Activated CD4-positive, alpha-beta T cell treated with anti-CD3 and anti-CD28 coated beads, Interleukin-2, amount 50 U/mL, for 1 hour (primary cell): ENCODE measurements around the gene ANGPTL7.
"Not testable (repeated sequence)": the region's sequence is repeated elsewhere in the genome, so short reads cannot be mapped to it uniquely, and the experiment has no call there.

Experiments used
- DNase-seq: peaks from one replicate; pipeline ENCODE4 v3.0.0-alpha.2; 2020

ANGPTL7 gene, protein sequence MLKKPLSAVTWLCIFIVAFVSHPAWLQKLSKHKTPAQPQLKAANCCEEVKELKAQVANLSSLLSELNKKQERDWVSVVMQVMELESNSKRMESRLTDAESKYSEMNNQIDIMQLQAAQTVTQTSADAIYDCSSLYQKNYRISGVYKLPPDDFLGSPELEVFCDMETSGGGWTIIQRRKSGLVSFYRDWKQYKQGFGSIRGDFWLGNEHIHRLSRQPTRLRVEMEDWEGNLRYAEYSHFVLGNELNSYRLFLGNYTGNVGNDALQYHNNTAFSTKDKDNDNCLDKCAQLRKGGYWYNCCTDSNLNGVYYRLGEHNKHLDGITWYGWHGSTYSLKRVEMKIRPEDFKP

DNA sequence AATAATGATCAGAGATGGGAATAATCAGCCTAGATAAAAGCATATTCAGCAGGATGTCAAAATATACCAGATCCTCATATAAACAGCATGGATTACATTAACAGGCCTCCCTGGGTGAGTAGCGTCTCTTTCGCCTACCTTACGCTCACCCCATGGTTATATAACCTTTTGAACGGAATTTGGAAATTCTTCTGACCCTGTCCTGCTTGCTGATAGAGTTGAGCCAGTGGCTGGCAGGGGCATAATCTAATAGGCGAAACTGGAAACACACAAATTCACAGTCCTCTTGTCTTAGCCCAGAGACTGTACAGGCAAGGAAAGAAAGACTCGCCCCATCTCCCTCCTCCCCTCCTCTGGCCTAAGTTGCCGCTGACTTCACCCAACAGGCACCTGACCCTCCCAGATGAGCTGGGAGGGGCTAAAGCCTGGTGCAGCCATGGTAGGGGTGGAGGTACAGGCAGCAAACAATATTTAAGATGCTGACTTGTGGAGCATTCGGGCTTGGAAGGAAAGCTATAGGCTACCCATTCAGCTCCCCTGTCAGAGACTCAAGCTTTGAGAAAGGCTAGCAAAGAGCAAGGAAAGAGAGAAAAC lies at the start of gene ANGPTL7:
Gene ANGPTL7 (plus strand): TSS at position 498 of the 594 bp plus-strand sequence. CDS start 225 bp downstream, outside the sequence.
- DNase-seq, result no peak

GRCh38 chr1:11142618-11143391 lies 46.4 kb upstream of the ANGPTL7 start:
- DNase-seq, result no peak

GRCh38 chr1:11143401-11143800 lies 45.8 kb upstream of the ANGPTL7 start:
- no peak for DNase-seq

DNA sequence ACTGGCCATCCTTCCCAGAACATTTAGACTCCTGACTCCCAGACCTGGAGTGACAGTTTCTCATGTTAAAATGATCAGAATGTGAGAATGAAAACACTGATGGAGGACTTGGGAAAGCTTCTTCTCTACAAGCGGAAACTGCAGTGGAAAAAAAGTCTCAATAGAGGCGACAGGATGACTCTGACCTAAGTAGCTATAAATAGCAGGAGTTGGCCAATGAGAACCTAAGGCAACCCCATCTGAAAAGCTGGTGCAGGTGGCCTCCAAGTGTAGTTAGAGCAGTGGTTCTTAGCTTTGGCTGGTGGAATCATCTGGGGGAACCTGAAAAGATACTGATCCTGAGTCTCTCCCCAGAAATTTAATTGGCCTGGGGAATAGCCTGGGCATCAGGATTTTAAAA lies 45.2 kb upstream of the ANGPTL7 start:
- DNase-seq, result no peak

DNA sequence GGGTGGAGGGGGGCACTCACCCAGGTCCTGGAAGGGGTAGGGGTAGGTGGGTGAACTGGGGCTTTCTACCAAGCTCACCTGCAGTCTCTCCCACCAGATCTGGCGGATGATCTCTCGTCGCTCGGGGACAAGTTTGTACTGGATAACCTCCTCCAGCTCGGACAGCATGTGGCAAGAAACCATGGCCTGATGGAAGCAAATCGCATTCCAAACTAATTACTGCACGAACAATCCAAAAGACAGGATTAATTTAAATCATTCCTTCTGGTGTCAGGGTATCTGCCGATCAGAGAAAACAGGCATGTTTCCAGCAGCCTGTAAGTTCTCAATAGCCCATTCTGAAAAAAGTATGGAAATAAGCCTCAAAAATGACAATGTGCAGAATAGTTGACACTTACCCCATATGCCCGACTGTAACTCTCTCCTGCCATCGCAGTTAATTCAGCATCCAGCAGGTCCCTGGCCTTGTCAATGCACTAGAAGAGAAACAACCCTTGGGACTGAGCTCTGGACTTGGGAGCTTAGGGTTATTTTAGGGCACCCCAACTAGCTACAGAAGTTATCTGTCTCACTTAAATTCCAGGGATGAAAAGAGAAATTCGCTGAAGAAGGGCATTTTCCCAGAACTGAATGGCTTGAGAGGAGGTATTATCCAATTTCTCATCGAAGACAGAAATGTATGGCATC lies 44.4 kb upstream of the ANGPTL7 start:
- DNase-seq, result no peak

DNA sequence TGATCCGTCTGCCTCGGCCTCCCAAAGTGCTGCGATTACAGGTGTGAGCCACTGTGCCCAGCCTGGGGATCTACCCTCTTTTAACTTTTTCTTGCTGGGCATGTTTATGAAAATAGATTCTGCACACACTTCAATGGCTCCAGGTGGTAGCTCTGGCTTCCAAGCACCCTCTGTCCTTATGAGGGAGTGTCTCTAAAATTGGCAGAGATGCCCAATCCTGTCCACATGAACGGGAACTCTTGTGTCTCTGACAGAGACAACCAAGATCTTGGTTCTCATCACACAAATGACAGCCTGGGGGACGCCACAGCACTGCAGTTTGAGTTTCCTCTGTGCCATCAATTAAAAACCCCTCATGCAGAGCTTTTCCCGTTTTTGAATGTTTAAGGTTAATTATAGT lies 43.4 kb upstream of the ANGPTL7 start:
- DNase-seq, result no peak

DNA sequence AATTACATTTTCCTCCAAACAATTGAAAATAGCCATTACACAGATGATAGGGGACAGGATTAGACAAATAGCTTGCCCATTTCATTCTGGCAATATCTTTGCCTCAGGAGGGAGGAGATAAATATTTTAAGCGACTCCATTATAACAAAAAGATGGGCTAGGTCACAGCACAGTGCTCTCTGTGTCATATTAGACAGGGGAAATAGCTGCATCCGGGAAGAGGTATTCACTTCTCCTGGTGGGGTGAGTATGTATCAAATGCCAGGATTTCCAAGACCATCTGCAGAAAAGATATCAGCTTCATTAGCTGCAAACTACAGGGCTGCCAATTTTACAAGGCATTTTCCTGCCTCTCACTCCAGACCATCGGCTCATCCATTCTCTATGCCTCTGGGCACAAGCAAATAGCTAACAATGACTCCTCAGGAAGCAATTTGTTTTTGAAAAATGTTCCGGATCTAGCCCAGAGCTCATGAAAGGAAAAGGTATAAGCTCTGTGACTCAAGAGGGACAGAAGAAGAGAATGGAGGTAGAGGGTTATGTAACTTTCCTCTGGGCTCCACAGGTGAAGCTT lies 41.9 kb upstream of the ANGPTL7 start:
- DNase-seq, result no peak

DNA sequence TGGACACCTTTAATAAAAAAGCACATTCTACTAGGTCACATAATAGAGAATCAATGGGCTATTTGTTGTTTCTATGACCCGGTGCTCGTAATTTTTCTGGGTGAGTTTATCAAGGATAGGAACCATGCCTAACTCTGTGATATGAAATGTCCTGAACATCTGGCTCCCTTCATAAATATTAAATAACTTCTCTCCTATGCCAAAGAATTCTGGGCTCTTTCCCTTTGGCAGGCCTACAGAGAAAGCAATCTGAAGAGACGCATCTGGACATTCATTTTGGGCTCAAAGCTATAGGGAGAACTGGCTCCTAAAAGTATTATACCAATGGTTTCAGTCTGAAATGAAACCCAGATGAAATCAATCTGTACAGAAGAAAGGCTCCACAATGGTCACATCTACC lies 38.8 kb upstream of the ANGPTL7 start:
- DNase-seq, result no peak

GRCh38 chr1:11151114-11151513 lies 38.0 kb upstream of the ANGPTL7 start:
- DNase-seq, result no peak

DNA sequence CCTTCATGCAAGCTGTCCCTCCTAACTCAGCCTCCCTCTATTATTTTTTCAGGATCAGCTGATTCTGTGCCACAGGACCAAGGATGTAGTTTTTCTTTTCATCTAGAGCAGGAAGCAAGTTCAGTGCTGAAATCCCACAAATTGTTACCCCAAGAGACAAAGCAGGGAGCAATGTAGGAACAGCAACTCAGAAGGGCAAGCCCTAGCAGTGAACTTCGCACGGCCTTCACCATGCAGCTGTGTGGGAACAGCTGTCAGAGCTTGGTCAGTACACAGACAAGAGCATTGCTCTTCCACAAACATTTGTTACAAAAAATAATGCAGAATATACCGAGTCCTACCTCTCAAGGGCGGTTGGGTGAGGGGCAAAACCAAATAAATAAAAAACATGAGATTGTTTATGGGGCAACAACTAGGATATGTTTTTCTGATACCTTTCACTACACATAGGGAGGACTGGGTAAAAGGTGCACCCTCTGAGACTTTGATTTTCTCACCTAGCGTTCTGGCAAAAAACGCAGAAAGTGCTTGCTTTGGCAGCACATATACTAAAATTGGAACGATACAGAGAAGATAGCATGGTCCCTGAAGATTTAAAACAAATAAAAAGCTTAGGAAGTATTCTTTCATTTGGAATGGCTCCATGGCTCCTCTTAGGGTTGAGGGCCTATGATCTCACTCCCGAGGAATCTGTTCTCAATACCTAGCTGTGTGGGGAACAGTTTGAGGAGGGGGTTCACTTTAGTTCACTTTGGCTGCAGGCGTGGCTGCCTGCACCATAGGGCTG lies 37.1 kb upstream of the ANGPTL7 start:
- no peak for DNase-seq

DNA sequence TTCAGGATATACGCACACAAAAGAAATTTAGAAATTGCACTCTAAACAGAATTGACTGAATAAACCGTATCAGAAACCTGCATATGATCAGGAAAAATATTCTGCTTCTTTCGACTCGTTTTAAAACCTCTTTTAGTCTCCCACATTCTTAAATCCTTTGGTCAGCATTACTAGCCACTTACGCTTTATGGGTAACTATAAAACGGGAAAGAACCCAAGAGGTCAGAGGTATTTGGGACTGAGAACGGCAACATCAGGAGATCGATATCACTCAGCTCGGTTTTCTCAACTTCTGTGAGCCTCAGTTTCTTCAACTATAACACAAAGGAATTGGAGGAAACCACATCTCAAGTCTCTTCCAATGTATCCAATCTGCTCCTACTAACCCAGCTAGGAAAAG lies 36.4 kb upstream of the ANGPTL7 start:
- no peak for DNase-seq

- no peak for DNase-seq
Measured at GRCh38 chr1:11153184-11153583, 36.0 kb upstream of the ANGPTL7 start.

GRCh38 chr1:11156441-11156840 lies 32.7 kb upstream of the ANGPTL7 start:
- no peak for DNase-seq

- no peak for DNase-seq
Measured at GRCh38 chr1:11156963-11157362, 32.2 kb upstream of the ANGPTL7 start.

- DNase-seq, result no peak
Measured at GRCh38 chr1:11157394-11157793, 31.8 kb upstream of the ANGPTL7 start.

DNA sequence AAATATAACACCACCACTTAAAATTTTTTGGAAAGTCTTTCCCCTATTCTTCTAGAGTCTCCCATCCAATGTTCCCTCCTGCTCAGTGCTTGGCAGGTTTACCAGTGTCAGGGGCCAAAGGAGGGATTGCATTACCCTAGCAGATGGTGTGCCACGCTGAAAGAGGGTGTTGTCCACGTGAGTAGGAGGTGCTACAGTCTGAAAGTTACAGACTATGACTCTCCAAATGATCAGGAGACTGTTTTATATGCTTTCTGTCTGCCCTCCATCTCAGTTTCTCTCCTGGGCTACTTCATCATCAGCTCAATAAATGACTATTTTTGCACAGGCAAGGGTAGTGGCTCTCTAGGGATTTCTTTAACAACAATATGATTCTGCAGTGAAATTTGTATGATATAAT lies 31.3 kb upstream of the ANGPTL7 start:
- no peak for DNase-seq

- no peak for DNase-seq
Measured at GRCh38 chr1:11158291-11158690, 30.9 kb upstream of the ANGPTL7 start.

- DNase-seq, result no peak
Measured at GRCh38 chr1:11158720-11159321, 30.3 kb upstream of the ANGPTL7 start.

DNA sequence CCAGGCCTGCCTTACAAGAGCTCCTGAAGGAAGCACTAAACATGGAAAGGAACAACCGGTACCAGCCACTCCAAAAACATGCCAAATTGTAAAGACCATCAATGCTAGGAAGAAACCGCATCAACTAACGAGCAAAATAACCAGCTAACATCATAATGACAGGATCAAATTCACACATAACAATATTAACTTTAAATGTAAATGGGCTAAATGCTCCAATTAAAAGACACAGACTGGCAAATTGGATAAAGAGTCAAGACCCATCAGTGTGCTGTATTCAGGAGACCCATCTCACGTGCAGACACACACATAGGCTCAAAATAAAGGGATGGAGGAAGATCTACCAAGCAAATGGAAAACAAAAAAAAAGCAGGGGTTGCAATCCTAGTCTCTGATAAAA lies 26.4 kb upstream of the ANGPTL7 start:
- not testable (repeated sequence) for DNase-seq

DNA sequence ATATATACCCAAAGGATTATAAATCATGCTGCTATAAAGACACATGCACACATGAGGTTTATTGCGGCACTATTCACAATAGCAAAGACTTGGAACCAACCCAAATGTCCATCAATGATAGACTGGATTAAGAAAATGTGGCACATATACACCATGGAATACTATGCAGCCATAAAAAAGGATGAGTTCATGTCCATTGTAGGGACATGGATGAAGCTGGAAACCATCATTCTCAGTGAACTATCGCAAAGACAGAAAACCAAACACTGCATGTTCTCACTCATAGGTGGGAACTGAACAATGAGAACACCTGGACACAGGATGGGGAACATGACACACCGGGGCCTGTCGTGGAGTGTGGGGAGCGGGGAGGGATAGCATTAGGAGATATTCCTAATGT lies 22.4 kb upstream of the ANGPTL7 start:
- not testable (repeated sequence) for DNase-seq

DNA sequence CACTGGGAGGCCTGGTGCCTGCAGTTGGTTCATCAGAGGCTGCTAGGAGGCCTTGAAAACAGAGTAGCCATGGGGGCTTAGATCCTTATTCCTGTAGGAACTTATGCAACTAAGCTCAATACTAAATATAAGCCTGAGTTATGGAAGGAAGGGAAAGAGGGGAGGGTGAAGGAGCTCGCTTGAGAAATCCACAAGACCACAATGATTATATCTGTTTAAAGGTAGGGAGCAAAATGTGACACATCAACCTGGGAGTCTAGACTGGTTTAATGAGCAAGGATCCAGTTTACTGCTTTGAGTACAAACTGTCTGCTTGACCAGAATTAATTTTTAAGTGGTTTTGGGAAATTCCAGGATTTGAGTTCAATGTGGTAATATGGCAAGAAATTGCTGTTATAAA lies 20.4 kb upstream of the ANGPTL7 start:
- DNase-seq, result no peak

GRCh38 chr1:11169202-11169601 lies 20.0 kb upstream of the ANGPTL7 start:
- DNase-seq, result no peak
